ENCODE measurements around the gene TMC6.
A peak's percentile ranks its signal among the peaks of the same experiment; 100 is the strongest.
"Not testable (repeated sequence)": the region's sequence is repeated elsewhere in the genome, so short reads cannot be mapped to it uniquely, and the experiment has no call there.

Gene TMC6

GRCh38 chr17:78154903-78155811 is 26.6 kb upstream of the TMC6 start:
- no peak for DNase-seq

DNA sequence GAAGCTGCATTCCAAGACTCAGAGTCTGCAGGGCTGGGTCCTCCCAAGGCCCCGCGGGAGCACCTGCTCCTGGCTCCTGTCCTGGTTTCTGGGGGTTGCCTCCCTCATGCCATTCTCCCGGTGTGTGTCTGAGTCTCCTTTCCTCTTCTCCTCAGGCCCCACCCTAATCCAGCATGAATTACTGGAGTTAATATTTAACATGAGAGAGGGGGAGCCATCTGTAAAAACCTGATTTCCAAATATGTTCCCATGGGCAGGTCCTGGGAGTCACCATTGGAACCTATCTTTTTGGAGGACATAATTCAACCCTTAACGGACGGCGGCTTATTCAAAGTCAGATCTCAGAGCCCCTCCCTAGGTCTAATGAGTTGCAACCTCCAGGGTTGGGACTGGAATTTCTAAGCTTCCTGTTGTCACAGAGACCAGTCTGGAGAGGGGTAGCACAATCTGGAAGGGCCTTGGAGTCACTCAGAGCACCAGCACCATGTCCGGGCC is 23.0 kb upstream of the TMC6 start:
- DNase-seq = no peak

DNA sequence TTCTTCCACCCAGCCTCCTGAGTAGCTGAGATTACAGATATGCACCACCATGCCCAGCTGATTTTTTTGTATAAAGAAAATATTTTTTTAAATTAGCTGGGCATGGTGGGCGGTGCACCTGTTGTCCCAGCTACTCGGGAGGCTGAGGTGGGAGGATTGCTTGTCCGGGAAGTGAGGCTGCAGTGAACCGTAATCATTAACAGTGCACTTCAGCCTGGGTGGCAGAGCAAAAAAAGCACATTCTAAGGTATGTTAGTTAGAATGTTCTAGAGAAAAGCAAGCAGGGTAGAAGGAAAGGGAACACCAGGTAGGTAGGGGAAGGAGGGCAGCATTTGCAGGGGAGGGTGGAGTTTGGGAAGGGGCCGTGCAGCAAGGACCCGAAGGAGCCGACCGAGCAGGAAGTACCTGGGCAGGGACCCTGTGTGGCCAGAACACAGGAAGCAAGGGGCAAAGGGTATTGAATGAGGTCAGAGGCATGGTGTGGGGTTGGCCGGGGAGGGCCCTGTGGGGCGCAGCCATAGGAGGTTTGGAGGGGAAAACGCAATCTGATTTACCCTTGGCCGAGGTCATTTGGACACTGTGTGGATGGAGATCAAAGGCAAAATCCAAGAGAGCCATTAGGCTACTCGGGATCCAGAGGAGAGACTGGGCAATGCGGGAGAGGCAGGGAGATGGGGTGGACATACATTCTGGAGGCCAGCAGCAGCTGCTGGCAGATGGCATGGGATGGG is 19.9 kb upstream of the TMC6 start:
- no peak for DNase-seq

DNA sequence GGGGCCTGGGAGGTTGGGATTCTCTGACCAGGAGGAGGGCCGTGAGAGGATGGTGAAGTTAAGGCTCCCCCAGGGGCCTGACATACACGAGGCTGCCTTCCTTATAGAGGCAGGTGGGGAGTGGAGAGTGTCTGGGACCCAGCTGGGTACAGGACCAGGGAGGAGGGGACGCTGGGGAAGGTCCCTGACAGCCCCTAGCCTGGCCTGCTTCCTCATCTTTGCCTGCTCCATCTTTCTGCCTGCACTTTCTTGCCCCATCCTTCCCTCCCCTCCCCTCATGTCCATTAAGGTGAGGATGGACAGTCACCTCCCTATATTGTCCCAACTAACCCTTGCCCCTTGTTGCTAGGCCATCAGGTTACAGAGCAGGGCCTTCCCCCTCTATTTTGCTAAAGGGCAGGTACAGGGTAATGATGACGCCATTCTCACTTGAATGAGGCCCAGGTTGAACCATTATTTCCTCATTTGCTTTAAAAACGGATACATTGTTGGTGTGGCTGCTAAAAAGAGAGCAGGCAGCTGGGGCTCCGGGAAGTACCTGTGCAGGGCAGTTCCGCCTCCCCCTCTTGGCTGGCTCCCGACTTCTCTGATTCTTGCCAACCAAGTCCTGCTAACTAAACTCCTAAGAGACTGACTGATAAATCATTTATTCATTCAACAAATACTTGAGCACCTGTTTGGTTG is 18.9 kb upstream of the TMC6 start:
- no peak for DNase-seq

- DNase-seq = no peak
Observed at GRCh38 chr17:78146881-78147280, 18.3 kb upstream of the TMC6 start.

DNA sequence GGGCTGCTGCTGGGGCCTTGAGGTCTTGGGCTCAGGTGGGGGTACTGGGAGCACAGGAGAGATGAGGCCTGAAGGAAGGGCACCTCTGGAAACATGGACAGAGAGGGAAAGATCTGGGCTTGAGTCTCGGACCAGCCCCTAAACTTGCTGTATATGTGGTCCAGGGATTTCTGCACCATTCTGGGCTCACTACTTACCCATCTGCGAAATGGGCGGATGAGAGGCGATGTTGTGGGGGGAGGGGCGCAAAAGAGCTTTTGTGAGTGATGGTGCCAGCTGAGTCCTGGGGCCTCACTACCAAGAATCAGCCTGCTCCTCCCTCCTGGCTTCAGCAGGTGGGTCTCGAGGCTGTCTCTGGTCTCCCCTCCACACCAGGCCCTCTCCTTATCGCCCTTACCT is 17.9 kb upstream of the TMC6 start:
- no peak for DNase-seq

GRCh38 chr17:78144736-78145641 is 16.4 kb upstream of the TMC6 start:
- DNase-seq = no peak

- no peak for DNase-seq
Observed at GRCh38 chr17:78144147-78144719, 15.7 kb upstream of the TMC6 start.

- no peak for DNase-seq
Observed at GRCh38 chr17:78143214-78144146, 14.9 kb upstream of the TMC6 start.

- DNase-seq = no peak
Observed at GRCh38 chr17:78142119-78142861, 13.7 kb upstream of the TMC6 start.

GRCh38 chr17:78141437-78142118 is 13.0 kb upstream of the TMC6 start:
- no peak for DNase-seq

DNA sequence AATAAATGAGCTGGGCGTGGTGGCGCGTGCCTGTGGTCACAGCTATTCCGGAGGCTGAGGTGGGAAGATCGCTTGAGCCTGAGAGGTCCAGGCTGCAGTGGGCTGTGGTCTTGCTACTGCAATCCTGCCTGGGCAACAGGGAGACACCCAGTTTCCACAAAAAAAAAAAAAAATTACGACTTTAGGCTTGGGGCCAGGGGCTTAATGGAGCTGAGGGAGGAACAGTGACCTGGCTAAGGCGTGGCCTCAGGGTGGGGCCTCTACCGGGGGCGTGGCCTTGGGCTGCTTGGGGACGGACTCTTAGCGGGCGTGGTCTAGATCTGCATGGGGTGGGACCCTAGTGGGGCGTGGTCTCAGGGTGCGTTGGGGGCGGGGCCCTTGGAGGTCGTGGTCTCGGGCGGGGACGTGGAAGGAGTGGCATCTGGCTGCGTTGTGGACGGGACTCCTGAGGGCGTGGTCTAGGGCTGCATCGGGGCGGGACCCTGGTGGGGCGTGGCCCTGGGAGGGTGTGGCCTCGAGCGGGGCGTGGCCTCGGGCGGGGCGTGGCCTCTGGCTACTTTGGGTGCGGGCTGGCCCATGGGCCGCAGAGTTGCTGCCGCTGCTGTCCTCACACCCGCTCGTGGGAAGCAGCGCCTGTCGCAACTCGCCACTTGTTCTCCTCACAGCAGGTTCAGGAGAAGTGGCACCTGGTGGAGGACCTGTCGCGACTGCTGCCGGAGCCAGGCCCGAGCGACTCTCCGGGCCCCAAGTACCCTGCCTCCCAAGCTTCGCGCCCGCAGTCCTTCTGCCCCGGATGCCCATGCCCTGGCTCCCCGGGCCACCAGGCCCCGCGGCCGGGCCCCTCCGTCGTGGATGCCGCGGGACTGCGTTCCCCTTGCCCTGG is 11.9 kb upstream of the TMC6 start:
- DNase-seq = peak; percentile 91

DNA sequence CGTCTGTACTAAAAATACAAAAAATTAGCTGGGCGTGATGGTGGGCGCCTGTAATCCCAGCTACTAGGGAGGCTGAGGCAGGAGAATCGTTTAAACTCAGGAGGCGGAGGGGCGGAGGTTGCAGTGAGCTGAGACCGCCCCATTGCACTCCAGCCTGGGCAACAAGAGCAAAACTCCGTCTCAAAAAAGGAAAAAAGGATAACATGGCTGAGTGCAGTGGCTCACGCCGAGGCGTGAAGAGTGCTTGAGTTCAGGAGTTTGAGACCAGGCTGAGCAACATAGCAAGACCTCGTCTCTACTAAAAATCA is 11.3 kb upstream of the TMC6 start:
- DNase-seq = not testable (repeated sequence)

DNA sequence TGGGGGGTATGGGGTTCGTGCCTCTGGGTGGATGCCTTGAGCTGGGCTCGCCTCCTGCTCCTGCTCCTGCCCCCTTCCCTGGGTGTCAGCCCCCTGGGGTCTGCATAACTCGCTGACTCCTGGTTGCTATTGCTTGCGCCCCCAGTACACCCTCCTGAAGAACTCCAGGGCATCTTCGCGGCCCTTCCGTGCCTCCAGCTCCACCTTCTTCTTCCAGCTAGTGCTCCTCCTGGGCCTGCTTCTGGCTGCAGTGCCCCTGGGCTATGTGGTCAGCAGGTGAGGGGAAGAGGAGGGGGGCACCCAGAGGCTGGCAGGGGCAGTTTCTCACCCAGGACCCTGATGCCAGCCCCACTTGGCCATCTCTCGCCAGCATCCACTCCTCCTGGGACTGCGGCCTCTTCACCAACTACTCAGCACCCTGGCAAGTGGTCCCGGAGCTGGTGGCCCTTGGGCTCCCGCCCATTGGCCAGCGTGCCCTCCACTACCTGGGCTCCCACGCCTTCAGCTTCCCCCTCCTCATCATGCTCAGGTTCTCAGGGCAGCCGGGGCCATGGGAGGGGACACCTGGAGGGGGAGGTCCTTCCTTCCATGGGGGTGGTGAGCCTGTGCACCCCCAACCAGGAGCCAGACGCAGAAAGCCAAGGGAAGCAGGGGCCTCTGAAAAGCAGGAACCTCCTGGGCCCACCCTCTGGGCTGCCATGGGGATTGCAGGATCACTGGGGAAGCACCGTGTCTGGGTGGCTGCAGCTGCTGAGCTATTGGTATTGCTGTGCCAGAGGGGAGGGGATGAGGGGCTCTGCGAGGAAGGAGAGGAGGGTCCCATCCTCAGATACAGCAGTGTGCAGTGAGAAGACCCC is 9.9 kb upstream of the TMC6 start:
- DNase-seq = no peak

GRCh38 chr17:78137392-78138203 is 9.0 kb upstream of the TMC6 start:
- no peak for DNase-seq

GRCh38 chr17:78135858-78136500 is 7.4 kb upstream of the TMC6 start:
- no peak for DNase-seq

Measured in NCI-H526 treated with DMSO at 0.1 percent for 48 hours (cell line).